ENCODE results near the gene LRRC59.

Gene LRRC59

DNA sequence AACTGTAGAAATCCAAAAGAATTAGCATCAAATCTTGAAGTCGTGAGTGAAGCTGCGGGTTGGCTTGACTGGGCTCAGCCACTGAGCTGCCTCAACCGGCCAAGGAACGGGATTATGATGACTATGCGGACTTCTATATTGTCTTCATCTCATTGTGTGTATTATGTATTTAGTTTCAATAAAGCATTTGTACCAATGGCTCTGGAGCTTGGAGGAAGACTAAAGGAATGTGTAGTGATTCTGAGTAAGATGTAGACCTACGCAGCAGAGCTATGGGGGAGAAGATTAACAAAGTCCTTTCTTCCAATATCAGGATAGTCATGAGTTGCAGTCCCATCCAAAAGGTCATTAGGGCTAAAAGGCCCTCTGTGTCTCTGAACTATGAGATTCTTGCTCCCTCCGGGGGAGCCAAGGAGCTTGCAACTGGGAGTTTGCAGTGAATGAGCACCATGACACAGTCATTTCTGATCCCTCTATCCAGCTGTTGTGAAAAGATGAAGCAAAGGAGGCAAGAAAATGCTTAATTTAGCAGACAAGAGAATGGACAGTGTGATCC lies 16.0 kb downstream of the LRRC59 start:
- H4K20me1 ChIP-seq (ENCODE audit: low read depth, low read length), result no peaks in the 10 kb centered on the region
- H3K9me3 ChIP-seq (ENCODE audit: insufficient read depth, low read length), result no peaks in the 10 kb centered on the region
- TF ChIP-seq EZH2phosphoT487 (conservative IDR thresholded peaks at IDR 0.05; ENCODE audit: low read length) (no peak), CTCF (IDR thresholded peaks at IDR 0.05; ENCODE audit: insufficient read depth, low read length, poor library complexity, severe bottlenecking) (no peak)
- no peaks in the 10 kb centered on the region for H3K27me3 ChIP-seq (ENCODE audit: low read length)
- no peak overlapping the region for H3K4me2 ChIP-seq (ENCODE audit: low read depth, low read length, poor library complexity, severe bottlenecking)
- no peak overlapping the region for H3K27ac ChIP-seq (ENCODE audit: low read depth, low read length)
- H3F3A ChIP-seq (ENCODE audit: insufficient read depth), result no peaks in the 10 kb centered on the region
- no peak overlapping the region for H3K9ac ChIP-seq (ENCODE audit: low read length)
- H3K36me3 ChIP-seq (ENCODE audit: low read length), result peaks cover 10% of the 10 kb centered on the region; the same call in 1 of the 2 replicates
- H3K9me2 ChIP-seq (replicated peaks; ENCODE audit: insufficient read depth, low read length), result no peaks in the 10 kb centered on the region
- H2AFZ ChIP-seq (ENCODE audit: low read depth, low read length, severe bottlenecking), result no peak overlapping the region
- H3K4me3 ChIP-seq (ENCODE audit: insufficient read depth, low read length, poor library complexity, severe bottlenecking), result no peak overlapping the region
- H3K79me2 ChIP-seq (ENCODE audit: insufficient read depth, low read length), result no peaks in the 10 kb centered on the region

- no peaks in the 10 kb centered on the region for H3F3A ChIP-seq (ENCODE audit: insufficient read depth)
- no peaks in the 10 kb centered on the region for H3K79me2 ChIP-seq (ENCODE audit: insufficient read depth, low read length)
- H3K9ac ChIP-seq (ENCODE audit: low read length), result no peak overlapping the region
- H3K27ac ChIP-seq (ENCODE audit: low read depth, low read length), result no peak overlapping the region
- H3K4me2 ChIP-seq (ENCODE audit: low read depth, low read length, poor library complexity, severe bottlenecking), result no peak overlapping the region
- H3K4me3 ChIP-seq (ENCODE audit: insufficient read depth, low read length, poor library complexity, severe bottlenecking), result no peak overlapping the region
- H2AFZ ChIP-seq (ENCODE audit: low read depth, low read length, severe bottlenecking), result no peak overlapping the region
- TF ChIP-seq EZH2phosphoT487 (conservative IDR thresholded peaks at IDR 0.05; ENCODE audit: low read length) (no peak), CTCF (IDR thresholded peaks at IDR 0.05; ENCODE audit: insufficient read depth, low read length, poor library complexity, severe bottlenecking) (no peak)
- H3K27me3 ChIP-seq (ENCODE audit: low read length), result no peaks in the 10 kb centered on the region
- no peaks in the 10 kb centered on the region for H4K20me1 ChIP-seq (ENCODE audit: low read depth, low read length)
- no peaks in the 10 kb centered on the region for H3K9me3 ChIP-seq (ENCODE audit: insufficient read depth, low read length)
- H3K9me2 ChIP-seq (replicated peaks; ENCODE audit: insufficient read depth, low read length), result no peaks in the 10 kb centered on the region
- peaks cover 10% of the 10 kb centered on the region; the same call in 1 of the 2 replicates for H3K36me3 ChIP-seq (ENCODE audit: low read length)
Observed at GRCh38 chr17:50380369-50381259, 16.7 kb downstream of the LRRC59 start.

GRCh38 chr17:50379351-50380132 lies 17.8 kb downstream of the LRRC59 start:
- no peak overlapping the region for H3K9ac ChIP-seq (ENCODE audit: low read length)
- no peak overlapping the region for H2AFZ ChIP-seq (ENCODE audit: low read depth, low read length, severe bottlenecking)
- no peak overlapping the region for H3K4me2 ChIP-seq (ENCODE audit: low read depth, low read length, poor library complexity, severe bottlenecking)
- no peak overlapping the region for H3K4me3 ChIP-seq (ENCODE audit: insufficient read depth, low read length, poor library complexity, severe bottlenecking)
- no peaks in the 10 kb centered on the region for H3K9me2 ChIP-seq (replicated peaks; ENCODE audit: insufficient read depth, low read length)
- peaks cover 8% of the 10 kb centered on the region; the same call in 1 of the 2 replicates for H3F3A ChIP-seq (ENCODE audit: insufficient read depth)
- TF ChIP-seq CTCF (IDR thresholded peaks at IDR 0.05; ENCODE audit: insufficient read depth, low read length, poor library complexity, severe bottlenecking) (no peak), EZH2phosphoT487 (conservative IDR thresholded peaks at IDR 0.05; ENCODE audit: low read length) (no peak)
- no peaks in the 10 kb centered on the region for H4K20me1 ChIP-seq (ENCODE audit: low read depth, low read length)
- H3K36me3 ChIP-seq (ENCODE audit: low read length), result peaks cover 10% of the 10 kb centered on the region; the same call in 1 of the 2 replicates
- no peaks in the 10 kb centered on the region for H3K9me3 ChIP-seq (ENCODE audit: insufficient read depth, low read length)
- H3K79me2 ChIP-seq (ENCODE audit: insufficient read depth, low read length), result no peaks in the 10 kb centered on the region
- H3K27me3 ChIP-seq (ENCODE audit: low read length), result no peaks in the 10 kb centered on the region
- H3K27ac ChIP-seq (ENCODE audit: low read depth, low read length), result no peak overlapping the region

All from SU-DHL-6 (cell line).